K562 (cell line): ENCODE results near the gene HPCAL1. TPM values are rescaled to one million over a fixed set of nuclear protein-coding genes. Genes with fewer than 3 reads are reported as not detected.

Source experiments
- CHD7 ChIP-seq: fragments of 200-600 bp; sonication (generic); IDR thresholded peaks from one replicate; pipeline ENCODE4 v1.6.1; 2012; ENCODE audit warnings: mild to moderate bottlenecking, low read depth, low read length, inconsistent platforms
- DEAF1 ChIP-seq: fragments of 450-650 bp; formaldehyde crosslinking; IDR thresholded peaks from 2 replicates; pipeline ENCODE4 v1.4.0; 2020; ENCODE audit warnings: mild to moderate bottlenecking, moderate library complexity
- DNMT1 ChIP-seq: fragments of 450-650 bp; IDR thresholded peaks from 2 replicates; pipeline ENCODE4 v1.6.1; 2016; ENCODE audit warnings: antibody characterized with exemption, mild to moderate bottlenecking
- ETS1 ChIP-seq: conservative IDR thresholded peaks from 2 replicates; pipeline ENCODE4 v1.6.1; 2011; ENCODE audit warnings: low read depth, mild to moderate bottlenecking, low read length; ENCODE audit not compliant: control insufficient read depth
- KAT8 ChIP-seq: fragments of 450-650 bp; IDR thresholded peaks from 2 replicates; pipeline ENCODE4 v1.6.1; 2016; ENCODE audit warnings: low read depth, mild to moderate bottlenecking
- PHF20 ChIP-seq: fragments of 450-650 bp; IDR thresholded peaks from 2 replicates; pipeline ENCODE4 v1.6.1; 2018; ENCODE audit not compliant: partially characterized antibody
- TEAD1 ChIP-seq, 2 experiments: fragments of 450-650 bp in 1 of 2; sonication (generic) in 1 of 2; formaldehyde crosslinking; IDR thresholded peaks; 2 replicates each; pipeline versions ENCODE4 v1.4.0 to v1.8.0; 2020 to 2022; ENCODE audit warnings: mild to moderate bottlenecking in 2 of 2, missing genetic modification reagents in 1 of 2
- ZNF717 ChIP-seq: fragments of 250-450 bp; sonication (Bioruptor Pico); IDR thresholded peaks from 2 replicates; pipeline ENCODE4 v1.5.0; 2021
- polyA plus RNA-seq, 8 experiments: library from polyadenylated mRNA; depleted of rRNA in 4 of 8; stranded (reverse) in 5 of 8; unstranded in 3 of 8; fragments of >200 nt; fragmentation: Nextera tagmentation in 2 of 8; fragmentation: Illumina TruSeq in 1 of 8; extraction: Ambion mirVana in 2 of 8; extraction: Trizol in 1 of 8; gene quantifications; 2 replicates each; pipeline versions ENCODE4 v1.2.1 to v1.2.3, GENCODE V29; 2011 to 2014; ENCODE audit warnings: inconsistent platforms in 1 of 8, missing spikeins in 1 of 8
- total RNA-seq, 7 experiments: library from RNA; depleted of rRNA in 6 of 7; stranded (reverse); fragments of >200 nt in 6 of 7; fragmentation: Illumina TruSeq in 2 of 7; extraction: Trizol in 2 of 7; gene quantifications; 2 replicates each; pipeline versions ENCODE4 v1.2.1 to v1.2.3, GENCODE V29; 2011 to 2021; ENCODE audit warnings: low replicate concordance in 1 of 7
- TF ChIP-seq, protein P1 (sequence below): fragments of 250-450 bp; sonication (Bioruptor Pico); IDR thresholded peaks from 2 replicates; pipeline ENCODE4 v1.5.0; 2022; ENCODE audit warnings: mild to moderate bottlenecking

HPCAL1 gene
- total and polyA plus RNA-seq, 9 of the 15 experiments (the other 6 are each of a cell fraction or from before 2014, with no cell fraction given) = 2.7 to 65.5 (median 23.9) TPM

GRCh38 chr2:10448576-10449485 is 146.1 kb downstream of the HPCAL1 start (continued):
- TF ChIP-seq, protein P1, sequence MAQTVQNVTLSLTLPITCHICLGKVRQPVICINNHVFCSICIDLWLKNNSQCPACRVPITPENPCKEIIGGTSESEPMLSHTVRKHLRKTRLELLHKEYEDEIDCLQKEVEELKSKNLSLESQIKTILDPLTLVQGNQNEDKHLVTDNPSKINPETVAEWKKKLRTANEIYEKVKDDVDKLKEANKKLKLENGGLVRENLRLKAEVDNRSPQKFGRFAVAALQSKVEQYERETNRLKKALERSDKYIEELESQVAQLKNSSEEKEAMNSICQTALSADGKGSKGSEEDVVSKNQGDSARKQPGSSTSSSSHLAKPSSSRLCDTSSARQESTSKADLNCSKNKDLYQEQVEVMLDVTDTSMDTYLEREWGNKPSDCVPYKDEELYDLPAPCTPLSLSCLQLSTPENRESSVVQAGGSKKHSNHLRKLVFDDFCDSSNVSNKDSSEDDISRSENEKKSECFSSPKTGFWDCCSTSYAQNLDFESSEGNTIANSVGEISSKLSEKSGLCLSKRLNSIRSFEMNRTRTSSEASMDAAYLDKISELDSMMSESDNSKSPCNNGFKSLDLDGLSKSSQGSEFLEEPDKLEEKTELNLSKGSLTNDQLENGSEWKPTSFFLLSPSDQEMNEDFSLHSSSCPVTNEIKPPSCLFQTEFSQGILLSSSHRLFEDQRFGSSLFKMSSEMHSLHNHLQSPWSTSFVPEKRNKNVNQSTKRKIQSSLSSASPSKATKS (CRISPR knock-in tag) = no peak
- peak; percentile 73; the same call in 1 of the 2 replicates for TF ChIP-seq ETS1
- peak; percentile 33 for TF ChIP-seq PHF20
- TF ChIP-seq ZNF717 = no peak
- no peak for TF ChIP-seq CHD7
- no peak for TF ChIP-seq DEAF1
- no peak for TF ChIP-seq KAT8
- TF ChIP-seq DNMT1 = no peak
- peak in 1 of 2 experiments; percentile 54; a peak in 1 of 4 replicates for TF ChIP-seq TEAD1 (CRISPR knock-in tag; IDR thresholded peaks at IDR 0.05)
